IMR-90 (cell line): ENCODE data around the gene PARP6.

Source experiments
- CEBPB ChIP-seq: IDR thresholded peaks from 2 replicates; pipeline ENCODE4 v1.6.1; 2012; ENCODE audit warnings: low read depth, low read length, improper control_type of control experiment
- CHD1 ChIP-seq: IDR thresholded peaks from 2 replicates; pipeline ENCODE4 v1.6.1; 2012; ENCODE audit warnings: low read depth, low read length, improper control_type of control experiment
- CTCF ChIP-seq: conservative IDR thresholded peaks from 2 replicates; pipeline ENCODE4 v1.5.1; 2012; ENCODE audit warnings: mild to moderate bottlenecking, low read depth, low read length, improper control_type of control experiment
- ELK1 ChIP-seq: fragments of 150-350 bp; IDR thresholded peaks from 2 replicates; pipeline ENCODE4 v1.6.1; 2016; ENCODE audit warnings: low read depth, mild to moderate bottlenecking, low read length, moderate library complexity, borderline replicate concordance
- FOS ChIP-seq: fragments of 150-350 bp; IDR thresholded peaks from 2 replicates; pipeline ENCODE4 v1.6.1; 2016; ENCODE audit warnings: low read depth, low read length
- MAFK ChIP-seq: IDR thresholded peaks from 2 replicates; pipeline ENCODE4 v1.6.1; 2012; ENCODE audit warnings: low read depth, low read length, improper control_type of control experiment
- MAZ ChIP-seq: IDR thresholded peaks from 2 replicates; pipeline ENCODE4 v1.6.1; 2012; ENCODE audit warnings: low read depth, mild to moderate bottlenecking, low read length, improper control_type of control experiment, moderate library complexity, borderline replicate concordance
- MXI1 ChIP-seq: IDR thresholded peaks from 2 replicates; pipeline ENCODE4 v1.6.1; 2012; ENCODE audit warnings: low read depth, mild to moderate bottlenecking, low read length, moderate library complexity, borderline replicate concordance
- POLR2A ChIP-seq: IDR thresholded peaks from 2 replicates; pipeline ENCODE4 v1.6.1; 2012; ENCODE audit warnings: mild to moderate bottlenecking, low read depth, low read length
- RAD21 ChIP-seq: IDR thresholded peaks from 2 replicates; pipeline ENCODE4 v1.6.1; 2012; ENCODE audit warnings: low read length, improper control_type of control experiment
- RCOR1 ChIP-seq: IDR thresholded peaks from 2 replicates; pipeline ENCODE4 v1.6.1; 2012; ENCODE audit warnings: mild to moderate bottlenecking, low read length, improper control_type of control experiment; ENCODE audit not compliant: insufficient replicate concordance
- RFX5 ChIP-seq: IDR thresholded peaks from 2 replicates; pipeline ENCODE4 v1.8.0; 2012; ENCODE audit warnings: low read depth, mild to moderate bottlenecking, low read length, moderate library complexity
- SMC3 ChIP-seq: fragments of 150-350 bp; IDR thresholded peaks from 2 replicates; pipeline ENCODE4 v1.6.1; 2016; ENCODE audit warnings: low read depth, mild to moderate bottlenecking, antibody characterized with exemption, low read length, moderate library complexity
- USF2 ChIP-seq: fragments of 150-350 bp; IDR thresholded peaks from 2 replicates; pipeline ENCODE4 v1.6.1; 2017; ENCODE audit warnings: mild to moderate bottlenecking, antibody characterized with exemption, low read length, low read depth

DNA sequence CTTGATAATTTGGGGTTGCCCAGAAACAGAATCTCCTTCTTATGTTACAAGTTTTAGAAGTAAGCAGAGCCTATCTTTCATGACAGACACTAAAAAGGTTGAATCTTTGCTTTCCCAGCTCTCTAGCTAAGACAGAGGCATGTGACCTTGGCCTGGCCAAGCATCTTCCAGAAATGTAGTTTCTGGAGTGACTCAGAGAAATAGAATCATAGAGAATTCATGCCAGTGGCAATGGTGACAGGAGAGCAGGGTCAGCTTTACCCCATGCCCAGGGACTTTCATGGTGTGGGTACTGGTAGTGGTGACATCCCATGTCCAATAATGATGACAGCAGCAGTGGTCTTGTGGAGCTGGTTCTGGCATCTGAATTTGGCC is 4.0 kb upstream of the PARP6 start:
- TF ChIP-seq CEBPB (no peak), POLR2A (no peak), CTCF (no peak), RFX5 (no peak), USF2 (peak; percentile 45; the same call in 1 of the 2 replicates), MXI1 (no peak), RCOR1 (no peak), CHD1 (no peak), MAFK (no peak), ELK1 (no peak), SMC3 (no peak), FOS (no peak), RAD21 (no peak), MAZ (no peak)
